Breast epithelium (tissue), 3 donors: ENCODE results near the gene KYNU.

ENCODE experiments used
- POLR2A ChIP-seq: fragments of 450-650 bp; IDR thresholded peaks from one replicate; pipeline ENCODE4 v1.6.1; 2016; ENCODE audit warnings: antibody characterized with exemption, mild to moderate bottlenecking, moderate library complexity
- POLR2AphosphoS5 ChIP-seq, 3 donors: sonication (generic); formaldehyde crosslinking; IDR thresholded peaks; one replicate each; pipeline ENCODE4 v1.6.1; 2017; ENCODE audit warnings: antibody characterized with exemption in 3 of 3
- TF ChIP-seq, protein P1 (sequence below), 3 donors: fragments of 450-650 bp; IDR thresholded peaks; one replicate each; pipeline ENCODE4 v1.5.1; 2016 to 2017; ENCODE audit warnings: antibody characterized with exemption in 3 of 3, mild to moderate bottlenecking in 3 of 3, moderate library complexity in 3 of 3

DNA sequence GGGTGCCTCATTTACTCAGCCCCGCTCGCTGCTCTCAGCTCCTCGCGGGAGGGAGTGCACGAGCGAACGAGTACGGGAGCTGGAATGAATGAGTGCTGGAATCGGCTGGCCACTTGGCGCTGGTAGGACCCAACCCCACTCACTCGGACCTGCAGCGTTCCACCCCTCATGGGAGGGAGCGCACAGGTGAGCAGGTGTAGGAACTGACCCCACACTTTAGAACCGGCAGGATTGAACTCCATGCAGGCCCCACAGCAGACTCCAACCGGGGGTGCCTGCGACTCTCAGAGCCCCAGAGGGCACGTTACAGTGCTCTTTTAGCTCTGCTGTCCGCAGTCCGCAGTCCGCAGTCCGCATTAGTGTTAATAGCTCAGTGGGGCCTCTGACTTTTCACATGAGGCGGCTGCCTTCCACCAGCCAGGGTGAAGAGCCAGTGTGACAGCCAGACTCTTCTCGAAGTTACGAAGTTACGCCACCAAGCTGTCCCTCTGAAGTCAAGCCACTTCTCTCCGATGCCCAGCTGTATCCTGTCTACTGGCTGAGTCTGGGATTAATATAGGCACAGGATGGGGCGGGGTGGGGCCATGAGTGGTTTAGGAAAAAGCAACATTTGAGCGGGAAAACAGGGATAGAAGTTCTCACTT is 149.1 kb downstream of the KYNU start:
- TF ChIP-seq POLR2A: no peak
- TF ChIP-seq, protein P1, sequence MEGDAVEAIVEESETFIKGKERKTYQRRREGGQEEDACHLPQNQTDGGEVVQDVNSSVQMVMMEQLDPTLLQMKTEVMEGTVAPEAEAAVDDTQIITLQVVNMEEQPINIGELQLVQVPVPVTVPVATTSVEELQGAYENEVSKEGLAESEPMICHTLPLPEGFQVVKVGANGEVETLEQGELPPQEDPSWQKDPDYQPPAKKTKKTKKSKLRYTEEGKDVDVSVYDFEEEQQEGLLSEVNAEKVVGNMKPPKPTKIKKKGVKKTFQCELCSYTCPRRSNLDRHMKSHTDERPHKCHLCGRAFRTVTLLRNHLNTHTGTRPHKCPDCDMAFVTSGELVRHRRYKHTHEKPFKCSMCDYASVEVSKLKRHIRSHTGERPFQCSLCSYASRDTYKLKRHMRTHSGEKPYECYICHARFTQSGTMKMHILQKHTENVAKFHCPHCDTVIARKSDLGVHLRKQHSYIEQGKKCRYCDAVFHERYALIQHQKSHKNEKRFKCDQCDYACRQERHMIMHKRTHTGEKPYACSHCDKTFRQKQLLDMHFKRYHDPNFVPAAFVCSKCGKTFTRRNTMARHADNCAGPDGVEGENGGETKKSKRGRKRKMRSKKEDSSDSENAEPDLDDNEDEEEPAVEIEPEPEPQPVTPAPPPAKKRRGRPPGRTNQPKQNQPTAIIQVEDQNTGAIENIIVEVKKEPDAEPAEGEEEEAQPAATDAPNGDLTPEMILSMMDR (IDR thresholded peaks at IDR 0.05): no peak
- no peak for TF ChIP-seq POLR2AphosphoS5 (IDR thresholded peaks at IDR 0.05)
